Measurements from ENCODE around the gene OMD. TPM values are rescaled to one million over a fixed set of nuclear protein-coding genes. Genes with fewer than 3 reads are reported as not detected.

The OMD gene
- total and polyA plus RNA-seq, 2 of the 8 experiments (the other 6 are each of a cell fraction or from before 2014, with no cell fraction given): not detected

DNA sequence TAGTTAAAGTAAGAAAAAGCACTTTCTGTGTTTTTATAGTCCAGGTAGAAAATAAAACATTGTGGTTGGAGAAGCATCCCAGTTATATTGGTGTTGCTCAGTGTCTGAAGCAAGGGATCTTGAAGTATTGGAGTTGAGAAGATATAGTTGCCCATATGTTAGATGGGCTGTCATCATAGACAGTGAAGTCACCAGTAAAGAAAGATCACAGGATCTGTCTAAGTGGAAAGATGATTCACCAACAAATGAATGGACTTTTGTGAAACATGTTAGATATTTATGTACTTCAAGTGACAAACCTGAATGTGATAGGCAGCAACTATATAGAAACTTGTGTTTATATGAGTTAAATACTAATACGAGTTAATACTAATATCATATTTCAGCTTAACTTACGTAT, 31.6 kb downstream of the OMD start:
- H3K4me1 ChIP-seq (replicated peaks in 1 of 4; ENCODE audit: control insufficient read depth in 3 of 4, insufficient read depth in 4 of 4, low read length in 3 of 4): no peaks in the 10 kb centered on the region
- H3K23ac ChIP-seq (ENCODE audit: insufficient read length): no peak overlapping the region
- 85% methylated on average over 2 of the region's 2 CpGs; no CpG with 5 or more reads in 1 of the 2 experiments for WGBS, 2 experiments (ENCODE audit: extremely low coverage in 1 of 2, insufficient coverage in 1 of 2, insufficient read length in 1 of 2, insufficient replicate concordance in 2 of 2, low coverage in 1 of 2, low lambda C conversion rate in 2 of 2, missing lambda C conversion rate in 1 of 2)
- H3K14ac ChIP-seq (ENCODE audit: insufficient read length): no peak overlapping the region
- no peak overlapping the region for H2BK5ac ChIP-seq (ENCODE audit: low read depth, low read length)
- POLR2A ChIA-PET (ENCODE audit: partially characterized antibody): no interaction called here
- H3K56ac ChIP-seq (replicated peaks; ENCODE audit: insufficient read length, low read depth, low read length): no peak overlapping the region
- CTCF ChIA-PET (ENCODE audit: partially characterized antibody): no interaction called here
- no peak overlapping the region for H2BK20ac ChIP-seq (ENCODE audit: low read length)
- H2BK12ac ChIP-seq (ENCODE audit: low read depth, low read length): no peak overlapping the region
- FAIRE-seq: no peak
- no peak overlapping the region for H3K4me3 ChIP-seq (ENCODE audit: extremely low read depth in 1 of 4, insufficient read depth in 2 of 4, low read depth in 3 of 4, low read length in 4 of 4)
- H3K23me2 ChIP-seq (ENCODE audit: low read depth, low read length): no peaks in the 10 kb centered on the region
- no peak overlapping the region for H3K9ac ChIP-seq (replicated peaks in 1 of 4; ENCODE audit: extremely low read depth in 1 of 4, low read depth in 3 of 4, low read length in 3 of 4)
- no peaks in the 10 kb centered on the region for H3K36me3 ChIP-seq (ENCODE audit: control insufficient read depth in 2 of 4, insufficient read depth in 4 of 4, low read length in 3 of 4)
- no peak overlapping the region for H2BK15ac ChIP-seq (ENCODE audit: low read length)
- no peaks in the 10 kb centered on the region for H3K79me1 ChIP-seq (ENCODE audit: low read depth, low read length)
- H3K79me2 ChIP-seq (ENCODE audit: control insufficient read depth in 1 of 2, insufficient read depth in 2 of 2, low read length in 2 of 2): no peaks in the 10 kb centered on the region
- no peak overlapping the region for H2BK120ac ChIP-seq (replicated peaks; ENCODE audit: low read depth, low read length)
- H2AFZ ChIP-seq (ENCODE audit: low read length): no peak overlapping the region
- H3K27me3 ChIP-seq (replicated peaks in 1 of 4; ENCODE audit: control insufficient read depth in 3 of 4, extremely low read depth in 1 of 4, insufficient read depth in 3 of 4, low read length in 3 of 4): no peaks in the 10 kb centered on the region
- DNase-seq (ENCODE audit: low read depth in 1 of 2, low spot score in 2 of 2): no peak
- H3K4ac ChIP-seq (replicated peaks; ENCODE audit: insufficient read length, low read depth, low read length): no peak overlapping the region
- no peak overlapping the region for H4K8ac ChIP-seq (ENCODE audit: extremely low read depth, insufficient read depth, low read length)
- no peak overlapping the region for H4K5ac ChIP-seq (ENCODE audit: insufficient read length, low read depth, low read length)
- H4K20me1 ChIP-seq (replicated peaks in 1 of 2; ENCODE audit: control insufficient read depth in 1 of 2, insufficient read depth in 2 of 2, low read length in 2 of 2): no peaks in the 10 kb centered on the region
- no peak overlapping the region for H3K4me2 ChIP-seq (ENCODE audit: insufficient read depth in 1 of 2, low read depth in 2 of 2, low read length in 2 of 2)
- H3K9me3 ChIP-seq (ENCODE audit: insufficient read depth in 2 of 2, low read depth in 1 of 2, low read length in 1 of 2): no peaks in the 10 kb centered on the region
- H3K27ac ChIP-seq (ENCODE audit: low read depth, low read length): no peak overlapping the region
- TF ChIP-seq YY1 (IDR thresholded peaks at IDR 0.05; ENCODE audit: low read depth, low read length) (no peak), BACH1 (IDR thresholded peaks at IDR 0.05; ENCODE audit: low read length) (no peak)
- no peak overlapping the region for H4K91ac ChIP-seq (replicated peaks; ENCODE audit: insufficient read length, low read length)
- no peak overlapping the region for H2AK5ac ChIP-seq (ENCODE audit: low read depth, low read length)
- H3K18ac ChIP-seq (ENCODE audit: extremely low read depth, low read length): no peak overlapping the region

Measured in H1 (cell line).